NCI-H69 (cell line): ENCODE data around the gene SLC27A2.

Source experiments
- DNase-seq: peaks from one replicate; lab custom pipeline; 2025; lab: John Stamatoyannopoulos, UW

SLC27A2 gene

DNA sequence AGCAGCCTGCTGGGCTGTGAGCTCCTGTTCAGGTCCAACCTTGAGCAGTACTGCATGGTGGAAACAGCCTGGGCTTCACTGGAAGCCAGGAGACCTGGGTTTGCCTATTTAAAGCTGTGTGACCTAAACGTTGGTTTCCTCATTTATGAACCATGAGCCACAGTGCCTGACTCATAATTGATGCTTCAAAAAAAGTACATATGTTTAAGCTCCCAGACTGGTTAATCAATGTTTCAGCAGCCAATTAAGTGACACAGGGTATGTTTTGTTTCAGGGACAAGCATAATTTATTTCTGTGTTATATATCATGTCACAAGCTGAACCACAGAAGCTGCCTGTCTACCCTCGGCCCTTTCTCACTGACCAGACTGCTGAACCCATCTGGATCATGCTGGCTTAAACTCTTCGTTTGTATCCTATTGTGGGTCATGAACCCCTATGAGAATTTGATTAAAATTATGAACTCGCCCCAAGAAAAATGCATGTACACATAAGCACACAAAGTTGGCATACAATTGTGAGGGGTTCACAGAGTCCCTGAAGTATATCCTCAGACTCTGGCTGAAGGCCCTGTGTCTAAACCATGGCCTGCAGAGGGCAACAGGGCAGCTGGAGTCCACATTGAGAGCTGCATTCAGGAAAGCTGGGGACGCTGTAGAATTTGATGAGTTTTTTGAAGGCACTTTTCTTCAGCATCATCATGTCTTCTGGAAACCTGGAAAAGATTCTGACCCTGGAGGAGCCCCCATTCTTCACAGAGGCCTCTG is 59.9 kb downstream of the SLC27A2 start:
- peak; percentile 15 for DNase-seq

DNA sequence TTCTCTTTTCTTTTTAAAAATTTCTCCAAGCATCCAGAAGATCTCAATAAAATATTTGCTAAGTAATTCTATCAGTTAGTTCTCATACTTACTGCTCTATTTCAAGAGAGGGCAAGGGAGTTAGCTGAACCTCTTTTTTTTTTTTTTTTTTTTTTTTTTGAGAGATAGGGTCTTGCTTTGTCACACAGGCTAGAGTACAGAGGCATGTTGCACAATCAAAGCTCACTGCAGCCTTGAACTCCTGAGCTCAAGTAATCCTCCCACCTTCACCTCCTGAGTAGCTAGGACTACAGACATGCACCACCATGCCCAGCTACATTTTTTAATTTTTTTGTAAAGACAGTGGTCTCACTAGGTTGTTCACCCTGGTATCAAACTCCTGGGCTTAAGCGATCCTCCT is 62.2 kb downstream of the SLC27A2 start:
- DNase-seq: no peak

DNA sequence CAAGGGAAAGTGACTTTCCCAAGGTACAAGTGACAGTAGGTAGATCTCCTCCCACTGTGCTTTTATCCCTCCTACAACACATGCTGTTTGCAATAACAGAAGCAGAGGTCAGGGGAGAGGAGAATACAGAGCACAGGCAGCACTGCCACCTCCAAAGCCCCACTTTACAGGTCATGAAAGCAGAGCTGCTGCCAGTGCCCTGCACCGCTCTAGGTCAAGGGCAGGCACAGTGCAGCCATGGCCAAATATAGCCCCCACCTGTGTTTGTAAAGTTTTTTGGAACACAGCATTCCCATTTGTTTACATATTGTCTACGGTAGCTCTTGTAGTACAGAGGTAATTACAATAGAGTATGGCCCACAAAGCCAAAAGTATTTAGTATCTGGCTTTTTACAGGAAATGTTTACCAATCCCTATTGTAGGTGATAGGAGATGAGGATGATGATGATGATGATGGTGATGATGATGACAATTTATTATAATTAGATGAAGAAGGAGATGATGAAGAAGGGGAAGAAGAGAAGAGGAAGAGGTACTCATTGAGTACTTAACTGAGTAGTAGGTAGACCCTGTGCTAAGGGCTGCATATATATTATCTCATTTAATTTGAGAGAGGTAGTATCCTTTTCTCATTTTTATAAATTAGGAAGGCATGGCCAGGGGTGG is 63.1 kb downstream of the SLC27A2 start:
- DNase-seq: no peak

DNA sequence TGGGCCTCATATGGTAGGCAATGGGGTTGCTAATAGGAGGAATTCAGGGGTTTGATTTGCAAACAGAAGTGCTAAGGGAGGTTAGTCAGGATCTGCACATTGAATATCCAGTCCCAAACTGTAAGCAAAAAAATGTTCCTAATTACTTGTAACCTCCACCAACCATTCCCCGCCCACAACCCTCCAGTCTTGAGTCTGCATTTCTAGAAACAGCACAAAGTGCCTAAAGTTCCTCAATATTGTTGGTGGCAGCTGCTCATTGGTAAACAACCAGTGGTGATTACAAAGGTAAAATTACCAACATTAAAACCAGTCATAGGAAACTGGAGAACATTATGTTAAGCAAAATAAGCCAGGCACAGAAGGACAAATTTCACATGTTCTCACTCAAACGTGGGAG is 64.6 kb downstream of the SLC27A2 start:
- DNase-seq: no peak

DNA sequence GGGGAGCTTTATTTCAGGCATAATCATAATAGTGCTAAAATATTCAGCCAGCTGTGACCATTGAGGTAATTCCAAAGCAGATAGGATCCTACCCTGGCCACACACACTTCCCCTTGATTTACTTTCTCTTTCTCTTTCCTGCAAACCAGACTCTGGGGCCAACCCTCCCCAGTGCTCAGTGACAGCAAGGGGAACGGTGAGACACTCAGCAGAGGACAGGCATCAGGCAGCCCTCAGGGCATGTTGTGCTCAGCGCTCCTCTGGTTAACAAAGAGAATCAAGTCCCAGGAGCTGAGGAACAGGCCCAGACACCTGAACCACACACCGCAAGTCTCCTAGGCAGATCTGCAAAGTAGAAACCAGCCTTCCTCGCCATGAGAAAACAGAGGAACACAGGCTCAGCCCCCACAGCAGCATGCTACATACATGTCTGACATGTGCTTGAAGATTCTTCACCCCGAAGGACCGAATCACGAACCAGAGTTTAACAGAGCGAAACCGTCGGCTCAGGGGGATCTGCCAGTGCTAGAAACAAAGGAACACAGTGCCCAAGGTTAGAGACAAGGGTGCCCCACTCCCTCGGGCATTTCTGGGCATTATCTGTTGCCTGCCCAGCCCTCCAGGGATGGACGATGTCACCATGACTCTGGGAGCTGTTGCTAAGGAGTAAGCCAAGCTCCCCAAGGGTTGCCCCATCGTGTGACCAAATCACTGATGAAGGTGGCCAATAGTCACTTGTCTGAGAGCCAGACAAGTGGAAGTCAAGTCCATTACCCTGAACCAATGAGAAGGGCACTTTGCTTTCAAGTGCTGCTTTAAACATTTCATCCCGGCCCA is 66.0 kb downstream of the SLC27A2 start:
- peak; percentile 36 for DNase-seq

DNA sequence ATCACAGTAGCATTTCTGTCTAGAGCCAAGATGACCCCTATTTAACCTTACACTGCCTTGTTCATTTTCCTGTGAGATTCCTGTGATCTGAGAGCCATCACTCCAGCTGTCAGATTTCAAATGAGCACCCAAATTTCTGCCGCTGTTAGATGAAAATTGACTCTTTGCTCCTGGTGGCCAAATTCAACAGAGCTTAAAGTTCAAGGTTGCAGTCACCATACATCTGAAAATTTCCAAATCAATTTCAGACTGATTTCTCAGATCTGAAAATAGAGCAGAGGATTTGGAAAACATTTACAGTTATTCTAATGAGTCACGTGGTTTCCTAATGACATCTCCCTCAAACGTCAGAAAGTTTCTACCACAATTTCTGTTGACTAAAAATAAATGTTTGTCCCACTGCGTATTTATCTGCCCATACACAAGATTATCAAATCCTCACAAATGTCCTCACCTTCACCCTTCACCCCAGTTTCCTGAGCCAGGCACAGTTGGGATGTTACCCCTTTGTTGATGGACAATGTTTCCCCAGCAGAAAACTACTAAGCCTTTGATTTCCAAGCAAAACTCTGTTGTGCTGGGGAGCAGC is 67.1 kb downstream of the SLC27A2 start:
- no peak for DNase-seq

DNA sequence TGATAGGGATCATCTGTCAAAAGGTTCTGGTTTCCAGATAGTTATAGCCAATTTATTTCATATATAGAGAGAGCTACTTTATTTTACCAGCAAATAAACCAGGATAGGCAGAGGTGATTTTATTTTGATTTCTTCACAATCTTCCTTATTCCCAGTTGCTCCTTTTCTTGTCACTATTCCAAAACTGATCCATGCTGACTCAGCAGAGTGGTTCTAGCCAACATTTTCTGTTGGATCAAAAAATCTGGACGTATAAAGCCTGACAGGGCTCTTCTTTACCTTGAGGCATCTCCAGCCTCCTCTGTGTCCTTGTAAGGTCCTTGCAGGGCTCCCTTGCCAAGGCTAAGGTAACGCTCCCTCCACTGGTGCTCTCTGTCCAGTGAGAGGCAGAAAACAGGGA is 67.7 kb downstream of the SLC27A2 start:
- no peak for DNase-seq

DNA sequence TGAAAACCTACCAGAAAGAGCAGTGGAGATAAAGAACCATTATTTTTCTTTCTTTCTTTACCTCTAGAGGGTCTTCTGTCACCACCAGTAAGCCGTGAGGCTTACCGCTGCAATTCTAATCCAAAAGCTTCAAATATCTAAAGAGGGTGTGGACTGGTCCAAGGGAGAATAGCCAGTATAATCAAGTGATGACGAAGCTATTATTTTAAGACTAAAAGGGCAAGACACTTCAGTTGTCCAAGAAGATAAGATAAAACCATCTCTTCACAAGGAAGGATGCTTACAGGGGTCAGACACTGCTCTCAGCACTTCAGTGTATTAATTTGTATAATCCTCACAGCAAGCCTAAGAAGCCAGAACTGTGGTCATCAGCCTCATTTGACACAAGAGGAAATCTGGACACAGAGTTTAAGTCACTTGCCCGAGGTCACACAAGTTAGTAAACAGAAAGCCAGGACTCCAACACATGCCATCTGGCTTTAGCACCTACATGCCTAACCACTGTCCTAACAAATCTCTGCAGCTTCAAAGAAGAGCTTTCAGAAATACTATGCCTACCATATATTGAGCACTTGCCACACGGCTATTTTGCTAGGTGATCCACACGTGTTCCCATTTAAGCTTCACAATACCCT is 68.9 kb downstream of the SLC27A2 start:
- no peak for DNase-seq

DNA sequence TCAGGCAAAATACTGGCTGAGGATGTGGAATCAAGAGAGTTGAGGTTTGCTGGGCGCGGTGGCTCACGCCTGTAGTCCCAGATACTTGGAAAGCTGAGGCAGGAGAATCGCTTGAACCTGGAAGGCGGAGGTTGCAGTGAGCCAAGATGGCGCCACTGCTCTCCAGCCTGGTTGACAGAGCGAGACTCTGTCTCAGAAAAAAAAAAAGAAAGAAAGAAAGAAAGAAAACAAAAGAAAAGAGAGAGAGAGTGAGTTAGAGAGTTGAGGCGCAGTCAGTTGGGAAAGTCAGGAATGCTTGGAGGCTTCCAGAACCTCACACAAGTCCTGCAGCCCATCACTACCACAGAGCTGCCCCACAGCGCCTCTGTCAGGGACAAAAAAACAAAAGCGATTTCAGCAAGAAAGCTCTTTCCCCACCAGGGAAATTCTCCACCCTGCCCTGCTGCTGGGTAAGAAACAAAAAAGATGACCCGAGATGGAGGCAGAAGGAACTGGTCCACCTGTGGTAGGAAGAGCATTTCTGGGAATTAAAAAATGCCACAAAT is 69.7 kb downstream of the SLC27A2 start:
- no peak for DNase-seq

DNA sequence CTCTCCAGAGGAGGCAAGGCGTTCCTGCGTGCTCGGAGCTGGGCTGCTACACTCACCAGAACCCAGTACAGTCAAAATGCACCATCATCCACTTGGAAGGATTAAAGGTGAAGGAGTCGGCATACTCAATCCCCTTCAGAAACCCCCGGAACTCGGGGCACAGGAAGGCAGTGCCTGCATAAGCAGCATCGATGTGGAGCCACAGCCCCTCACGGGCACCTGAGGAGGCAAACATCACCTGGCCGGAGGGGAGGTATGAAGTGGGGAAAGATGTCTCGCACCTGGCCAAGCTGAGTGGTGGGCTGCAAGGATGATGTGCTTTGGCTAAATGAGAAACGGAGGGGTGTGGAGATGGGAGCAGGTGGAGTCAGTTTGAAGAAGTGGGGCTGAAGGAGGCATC is 70.6 kb downstream of the SLC27A2 start:
- no peak for DNase-seq

DNA sequence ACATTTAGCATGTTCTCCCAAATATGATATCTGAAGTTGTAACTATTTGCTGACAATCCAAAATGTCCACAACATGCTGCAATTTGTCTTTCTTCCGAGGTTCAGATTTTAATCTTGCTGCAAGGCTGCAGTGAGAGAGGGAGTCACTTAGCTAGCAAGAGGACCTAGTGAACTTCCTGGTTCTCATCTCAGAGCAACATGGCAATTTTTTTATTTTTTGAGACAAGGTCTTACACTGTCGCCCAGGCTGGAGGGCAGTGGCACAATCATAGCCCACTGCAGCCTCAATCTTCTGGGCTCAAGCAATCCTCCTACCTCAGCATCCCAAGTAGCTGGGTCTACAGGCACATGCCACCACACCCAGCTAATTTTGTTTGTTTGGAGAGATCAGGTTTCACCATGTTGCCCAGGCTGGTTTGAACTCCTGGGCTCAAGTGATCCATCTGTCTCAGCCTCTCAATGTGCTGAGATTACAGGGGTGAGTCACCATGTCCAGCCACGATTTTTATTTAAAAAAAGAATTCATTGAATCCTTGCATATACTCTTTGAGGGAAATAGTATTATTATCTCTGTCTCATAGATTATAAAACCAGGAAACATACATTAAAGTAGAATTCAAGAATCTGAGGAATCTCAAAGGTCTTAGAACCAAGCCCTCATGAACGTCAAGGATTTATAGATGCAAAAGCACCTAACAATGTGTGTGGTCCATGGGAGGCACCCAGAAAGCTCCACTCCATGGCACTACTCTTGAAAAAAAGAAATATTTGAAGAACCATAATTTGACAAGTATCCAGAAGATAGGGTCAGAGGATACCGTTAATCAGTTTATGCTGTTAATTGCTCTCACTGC is 74.4 kb downstream of the SLC27A2 start:
- peak; percentile 72 for DNase-seq

DNA sequence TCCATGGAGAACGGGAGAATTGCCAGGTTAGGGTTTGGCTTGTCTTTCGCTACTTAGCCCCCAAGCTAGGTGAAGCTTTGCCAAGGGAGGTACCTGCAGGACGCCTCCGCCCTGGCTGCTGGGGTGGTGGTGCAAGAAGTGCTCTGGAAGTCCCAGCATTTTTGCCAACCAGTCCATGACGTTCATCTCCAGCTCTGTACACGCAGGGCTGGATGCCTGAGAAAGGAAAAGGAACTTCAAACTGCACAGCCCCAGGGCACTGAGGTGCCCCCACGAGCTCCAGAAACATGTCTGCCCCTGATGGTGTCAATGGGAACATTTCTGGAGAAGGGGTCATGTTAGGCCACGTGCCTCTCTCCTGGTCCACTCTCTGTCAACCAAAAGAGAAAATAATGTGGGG is 75.3 kb downstream of the SLC27A2 start:
- no peak for DNase-seq

DNA sequence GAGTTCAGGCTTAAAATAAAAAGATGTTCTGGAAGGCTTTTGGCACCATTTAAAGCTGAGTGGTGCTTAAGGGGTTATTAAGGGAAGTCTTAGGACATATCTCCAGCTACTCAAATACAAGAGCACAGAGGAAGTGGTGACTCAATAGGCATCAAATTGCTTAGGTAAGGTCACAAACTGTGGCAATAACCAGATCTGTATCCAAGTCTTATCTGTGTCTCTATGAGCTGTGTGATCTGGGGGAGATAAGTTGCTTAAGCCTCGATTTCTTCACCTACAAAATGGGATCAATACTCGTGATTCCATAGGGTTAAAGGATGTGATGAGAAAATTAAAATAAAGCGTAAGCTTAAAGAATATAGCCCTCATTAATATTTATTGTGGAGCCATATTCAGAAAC is 75.9 kb downstream of the SLC27A2 start:
- no peak for DNase-seq

DNA sequence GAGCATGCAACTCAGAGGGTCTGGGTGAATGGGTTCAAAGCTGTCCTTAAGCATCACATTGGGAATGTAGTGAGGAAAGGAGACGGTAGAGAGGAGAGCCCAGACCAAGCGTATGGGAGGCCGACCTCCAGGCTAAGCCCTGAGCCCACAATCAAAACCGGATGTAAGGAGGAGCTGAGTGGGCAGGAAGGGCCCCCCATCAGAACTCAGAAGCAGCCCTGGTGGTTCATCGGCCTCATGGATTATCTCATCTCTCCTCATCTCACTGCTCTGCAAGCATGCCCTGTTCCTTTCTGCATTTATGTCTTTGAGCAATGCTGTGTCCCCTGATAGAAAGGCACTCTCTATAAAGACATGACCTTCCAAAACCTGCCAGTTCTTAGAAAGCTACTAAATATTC is 77.3 kb downstream of the SLC27A2 start:
- DNase-seq: no peak

DNA sequence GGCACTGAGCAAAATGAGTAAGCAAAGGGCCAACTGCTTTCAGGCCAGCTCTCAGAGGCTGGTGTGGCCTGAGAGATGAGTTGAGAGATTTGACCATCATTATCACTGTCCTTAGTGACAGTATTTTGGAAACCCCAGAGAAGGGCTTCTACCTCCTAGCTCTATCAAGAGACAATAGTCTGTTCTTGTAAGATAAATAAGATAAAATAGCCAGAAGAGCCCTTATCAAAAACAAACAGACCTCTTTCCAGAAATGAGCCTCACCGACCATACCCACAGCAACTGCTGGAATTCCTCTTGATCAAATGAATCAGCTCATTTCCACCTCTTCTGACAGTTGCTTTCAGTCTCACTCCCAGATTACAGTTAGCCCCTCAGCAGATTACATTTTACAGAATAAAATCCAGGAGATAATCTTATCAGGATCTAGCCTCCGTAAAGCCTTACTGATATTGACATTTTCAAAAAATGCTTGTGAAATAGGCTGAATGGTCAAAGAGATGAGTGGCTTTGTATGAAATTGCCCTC is 79.0 kb downstream of the SLC27A2 start:
- no peak for DNase-seq

DNA sequence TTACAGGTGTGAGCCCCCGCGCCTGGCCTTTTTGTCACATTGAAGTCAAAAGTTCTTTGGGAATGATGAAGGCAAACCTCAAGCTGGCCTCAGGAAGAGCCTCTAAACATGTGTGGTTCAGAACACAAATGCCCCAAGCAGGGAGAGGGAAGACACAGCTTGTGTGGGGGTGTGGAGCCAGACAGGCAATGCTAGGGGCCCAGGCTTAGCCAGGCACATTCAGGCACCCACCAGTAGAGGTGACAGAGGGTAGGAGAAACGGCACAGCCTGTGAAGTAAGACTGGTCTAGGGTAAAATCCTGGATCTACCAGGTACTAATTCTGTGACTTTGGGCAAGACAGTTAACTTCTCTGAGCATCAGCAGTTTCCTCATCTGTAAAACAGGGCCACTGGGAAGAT is 80.0 kb downstream of the SLC27A2 start:
- no peak for DNase-seq

DNA sequence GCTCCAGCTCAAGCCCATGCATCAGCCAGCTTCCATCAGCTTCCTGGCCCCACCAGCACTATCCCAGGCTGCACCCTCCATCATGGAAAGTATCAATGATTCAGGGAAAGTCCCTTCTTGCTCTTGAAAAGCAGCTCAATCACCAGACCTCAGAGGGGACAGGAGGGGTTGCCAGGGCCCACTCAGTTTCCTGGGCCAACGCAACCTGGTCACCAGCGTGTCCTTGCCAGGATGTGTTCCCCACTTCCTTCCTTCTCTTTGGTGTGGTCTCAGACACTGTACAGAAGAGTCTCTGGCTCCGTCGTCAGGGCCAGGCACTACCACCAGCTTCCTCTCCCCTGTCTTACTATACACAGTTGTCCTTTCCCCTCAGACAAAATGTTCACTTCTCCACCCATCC is 80.5 kb downstream of the SLC27A2 start:
- no peak for DNase-seq

DNA sequence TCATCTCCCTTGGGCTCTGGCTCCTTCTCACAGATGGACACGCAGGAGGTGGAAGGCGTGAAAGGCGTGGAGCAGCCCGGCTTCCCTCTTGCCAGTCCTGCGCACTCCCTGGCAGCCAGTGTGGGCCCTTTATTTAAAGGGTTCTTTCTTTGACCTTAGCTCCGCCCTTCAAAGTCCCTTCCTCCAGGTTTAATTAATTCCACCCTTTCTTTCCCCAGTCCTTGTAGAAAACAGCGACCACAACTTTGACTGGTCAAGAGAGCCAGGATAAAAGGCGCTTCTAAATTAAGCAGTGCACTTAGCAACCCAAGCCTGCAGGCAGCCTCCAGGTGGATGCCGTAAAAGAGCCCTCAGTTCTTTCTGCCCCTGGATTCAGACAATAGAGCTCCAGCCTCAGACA is 83.6 kb downstream of the SLC27A2 start, which contains the start of gene HDC:
HDC (minus strand) TSS at position 107 of the 400 bp plus-strand sequence; CDS start at position 4, 103 bp downstream.
- DNase-seq: peak; percentile 29

DNA sequence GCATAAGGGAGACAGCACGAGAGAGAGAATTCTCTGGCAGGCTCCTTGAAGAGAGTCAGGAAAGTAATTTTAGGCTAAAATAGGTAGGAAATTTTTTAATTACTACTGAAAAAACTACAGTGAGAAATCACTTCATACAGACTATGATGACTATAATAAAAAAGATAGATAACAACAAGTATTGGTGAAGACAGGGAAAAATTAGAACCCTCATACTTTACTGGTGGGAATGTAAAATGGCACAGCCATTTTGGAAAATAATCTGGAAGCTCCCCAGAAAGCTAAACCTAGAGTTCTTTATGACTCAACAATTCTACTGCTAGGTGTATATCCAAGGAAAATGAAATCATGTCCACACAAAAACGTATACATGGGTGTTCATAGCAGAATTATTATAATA is 85.6 kb downstream of the SLC27A2 start:
- no peak for DNase-seq

DNA sequence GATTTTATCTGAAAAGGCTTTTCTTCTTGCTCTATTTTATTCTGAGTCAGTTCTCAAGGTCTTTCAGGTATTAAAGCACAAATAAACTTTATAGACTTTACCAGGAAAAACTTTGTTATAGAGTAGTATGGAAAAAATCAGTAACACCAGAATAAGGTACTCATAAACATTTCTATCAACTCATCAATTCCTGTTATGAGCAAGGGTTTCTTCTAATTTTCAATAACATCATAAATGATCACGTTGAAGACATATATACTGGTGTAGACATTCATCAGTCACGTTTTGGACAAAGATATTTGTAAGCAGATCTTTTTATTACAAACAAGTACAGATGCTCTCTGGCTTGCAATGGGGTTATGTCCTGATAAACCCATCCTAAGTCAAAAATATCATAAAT is 93.1 kb downstream of the SLC27A2 start:
- no peak for DNase-seq
